Measurements from ENCODE around the gene AKNA.

AKNA gene

DNA sequence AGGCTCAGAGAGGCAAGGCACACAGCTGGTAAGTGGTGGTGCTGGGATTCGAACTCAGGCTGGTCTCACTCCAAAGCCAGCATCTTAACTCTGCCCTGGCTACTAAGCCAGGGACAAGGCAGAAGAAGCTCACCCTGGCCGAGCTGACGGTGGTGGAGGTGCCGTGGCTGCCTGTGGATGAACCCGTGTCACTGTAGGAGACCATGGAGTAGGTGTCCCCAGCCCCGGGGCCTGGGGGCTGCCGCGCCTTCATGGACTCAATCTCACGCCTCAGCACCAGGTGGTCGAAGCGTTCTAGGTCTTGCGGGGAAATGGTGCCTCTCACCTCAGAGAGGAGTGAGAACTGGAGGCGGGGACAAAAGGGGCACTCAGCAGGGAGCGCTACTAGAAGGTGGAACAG lies 35.4 kb upstream of the AKNA start:
- Histone ChIP-seq H3F3A (ENCODE audit: insufficient read depth, low read length) (no peaks in the 10 kb centered on the region), H2AFZ (ENCODE audit: low read length) (no peak overlapping the region), H3K36me3 (replicated peaks; ENCODE audit: insufficient read depth, low read length) (no peaks in the 10 kb centered on the region), H4K20me1 (ENCODE audit: insufficient read depth, low read length) (no peaks in the 10 kb centered on the region), H3K79me2 (ENCODE audit: low read length) (0 out of 2 replicates have a peak, but pooled peaks cover 3% of the 10 kb centered on the region), H3K9me2 (replicated peaks; ENCODE audit: insufficient read depth, low read length) (no peaks in the 10 kb centered on the region), H3K4me2 (ENCODE audit: low read depth, low read length) (no peak overlapping the region), H3K4me1 (ENCODE audit: low read length) (no peaks in the 10 kb centered on the region), H3K27ac (ENCODE audit: low read length) (no peak overlapping the region), H3K9me3 (replicated peaks; ENCODE audit: insufficient read depth, low read length) (no peaks in the 10 kb centered on the region), H3K9ac (ENCODE audit: low read length) (no peak overlapping the region), H3K27me3 (replicated peaks; ENCODE audit: insufficient read depth, low read length) (no peaks in the 10 kb centered on the region), H3K4me3 (ENCODE audit: low read length) (no peak overlapping the region)
- TF ChIP-seq EZH2phosphoT487 (IDR thresholded peaks at IDR 0.05; ENCODE audit: low read length) (no peak), EZH2 (optimal IDR thresholded peaks at IDR 0.05; ENCODE audit: low read depth, low read length) (no peak)
- TF ChIP-seq, protein P1, sequence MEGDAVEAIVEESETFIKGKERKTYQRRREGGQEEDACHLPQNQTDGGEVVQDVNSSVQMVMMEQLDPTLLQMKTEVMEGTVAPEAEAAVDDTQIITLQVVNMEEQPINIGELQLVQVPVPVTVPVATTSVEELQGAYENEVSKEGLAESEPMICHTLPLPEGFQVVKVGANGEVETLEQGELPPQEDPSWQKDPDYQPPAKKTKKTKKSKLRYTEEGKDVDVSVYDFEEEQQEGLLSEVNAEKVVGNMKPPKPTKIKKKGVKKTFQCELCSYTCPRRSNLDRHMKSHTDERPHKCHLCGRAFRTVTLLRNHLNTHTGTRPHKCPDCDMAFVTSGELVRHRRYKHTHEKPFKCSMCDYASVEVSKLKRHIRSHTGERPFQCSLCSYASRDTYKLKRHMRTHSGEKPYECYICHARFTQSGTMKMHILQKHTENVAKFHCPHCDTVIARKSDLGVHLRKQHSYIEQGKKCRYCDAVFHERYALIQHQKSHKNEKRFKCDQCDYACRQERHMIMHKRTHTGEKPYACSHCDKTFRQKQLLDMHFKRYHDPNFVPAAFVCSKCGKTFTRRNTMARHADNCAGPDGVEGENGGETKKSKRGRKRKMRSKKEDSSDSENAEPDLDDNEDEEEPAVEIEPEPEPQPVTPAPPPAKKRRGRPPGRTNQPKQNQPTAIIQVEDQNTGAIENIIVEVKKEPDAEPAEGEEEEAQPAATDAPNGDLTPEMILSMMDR (IDR thresholded peaks at IDR 0.05; ENCODE audit: low read length) = no peak
- no peak for DNase-seq

DNA sequence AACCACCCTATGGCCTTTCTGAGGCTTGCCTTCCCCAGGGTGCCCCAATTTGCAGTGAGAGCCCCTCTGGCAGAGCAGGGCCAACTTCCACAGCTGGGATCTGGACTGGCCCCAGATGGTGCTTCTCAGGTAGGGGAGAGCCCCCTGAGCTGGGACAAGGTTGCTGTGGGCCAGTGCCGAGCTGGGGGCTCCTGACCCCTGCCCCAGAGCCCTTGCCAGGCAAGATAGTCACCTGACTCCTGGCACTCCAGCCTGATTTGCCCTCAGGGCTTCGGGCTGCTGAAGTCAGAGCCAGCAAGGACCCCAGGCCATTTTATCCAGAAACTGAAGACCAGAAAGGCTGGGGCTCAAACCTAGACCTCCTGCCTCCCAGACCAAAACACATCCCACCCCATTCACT lies 33.4 kb upstream of the AKNA start:
- no peaks in the 10 kb centered on the region for H3K9me3 ChIP-seq (replicated peaks; ENCODE audit: insufficient read depth, low read length)
- H3K9me2 ChIP-seq (replicated peaks; ENCODE audit: insufficient read depth, low read length) = no peaks in the 10 kb centered on the region
- H3K27me3 ChIP-seq (replicated peaks; ENCODE audit: insufficient read depth, low read length) = no peaks in the 10 kb centered on the region
- no peak overlapping the region for H3K9ac ChIP-seq (ENCODE audit: low read length)
- H3K79me2 ChIP-seq (ENCODE audit: low read length) = 0 out of 2 replicates have a peak, but pooled peaks cover 3% of the 10 kb centered on the region
- H2AFZ ChIP-seq (ENCODE audit: low read length) = no peak overlapping the region
- no peak overlapping the region for H3K4me3 ChIP-seq (ENCODE audit: low read length)
- H3F3A ChIP-seq (ENCODE audit: insufficient read depth, low read length) = no peaks in the 10 kb centered on the region
- no peaks in the 10 kb centered on the region for H3K4me1 ChIP-seq (ENCODE audit: low read length)
- H4K20me1 ChIP-seq (ENCODE audit: insufficient read depth, low read length) = no peaks in the 10 kb centered on the region
- H3K27ac ChIP-seq (ENCODE audit: low read length) = no peak overlapping the region
- TF ChIP-seq EZH2phosphoT487 (IDR thresholded peaks at IDR 0.05; ENCODE audit: low read length) (no peak), EZH2 (optimal IDR thresholded peaks at IDR 0.05; ENCODE audit: low read depth, low read length) (no peak)
- TF ChIP-seq, protein P1 (IDR thresholded peaks at IDR 0.05; ENCODE audit: low read length) = no peak
- H3K36me3 ChIP-seq (replicated peaks; ENCODE audit: insufficient read depth, low read length) = no peaks in the 10 kb centered on the region
- no peak for DNase-seq
- H3K4me2 ChIP-seq (ENCODE audit: low read depth, low read length) = no peak overlapping the region

DNA sequence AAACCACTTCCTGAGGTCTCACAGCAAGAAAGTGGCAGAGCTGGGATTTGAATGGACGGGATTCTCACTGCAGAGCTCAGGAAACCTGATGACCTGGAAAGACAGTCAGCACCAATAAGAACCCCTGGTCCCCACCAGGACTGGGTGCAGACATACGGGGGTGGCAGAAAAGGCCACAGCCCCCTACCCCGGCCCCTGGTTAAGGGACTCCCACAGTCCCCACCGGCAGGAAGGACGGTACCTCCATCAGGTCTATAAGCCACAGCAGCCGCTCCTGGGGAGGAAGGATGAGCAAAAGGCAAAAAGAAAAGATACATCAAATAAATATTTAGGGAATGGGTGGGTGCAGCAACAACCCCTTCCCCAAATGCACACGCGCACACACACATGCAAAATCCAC lies 32.0 kb upstream of the AKNA start:
- Histone ChIP-seq H3K79me2 (ENCODE audit: low read length) (no peaks in the 10 kb centered on the region), H3K9me2 (replicated peaks; ENCODE audit: insufficient read depth, low read length) (no peaks in the 10 kb centered on the region), H3K4me1 (ENCODE audit: low read length) (no peaks in the 10 kb centered on the region), H3F3A (ENCODE audit: insufficient read depth, low read length) (no peaks in the 10 kb centered on the region), H3K27me3 (replicated peaks; ENCODE audit: insufficient read depth, low read length) (no peaks in the 10 kb centered on the region), H3K9ac (ENCODE audit: low read length) (no peak overlapping the region), H3K36me3 (replicated peaks; ENCODE audit: insufficient read depth, low read length) (no peaks in the 10 kb centered on the region), H2AFZ (ENCODE audit: low read length) (no peak overlapping the region), H3K9me3 (replicated peaks; ENCODE audit: insufficient read depth, low read length) (no peaks in the 10 kb centered on the region), H3K4me3 (ENCODE audit: low read length) (no peak overlapping the region), H4K20me1 (ENCODE audit: insufficient read depth, low read length) (no peaks in the 10 kb centered on the region), H3K4me2 (ENCODE audit: low read depth, low read length) (no peak overlapping the region), H3K27ac (ENCODE audit: low read length) (no peak overlapping the region)
- DNase-seq = no peak
- TF ChIP-seq, protein P1 (IDR thresholded peaks at IDR 0.05; ENCODE audit: low read length) = no peak
- TF ChIP-seq EZH2phosphoT487 (IDR thresholded peaks at IDR 0.05; ENCODE audit: low read length) (no peak), EZH2 (optimal IDR thresholded peaks at IDR 0.05; ENCODE audit: low read depth, low read length) (no peak)
